Uterus (tissue), 2 donors: Measurements from ENCODE around the gene ANKRD40.

Source experiments
- CTCF ChIP-seq, 4 experiments: fragments of 200-600 bp in 2 of 4; fragments of 450-650 bp in 2 of 4; sonication (generic) in 2 of 4; IDR thresholded peaks; one replicate each; pipeline ENCODE4 v1.5.1; 2016 to 2019; ENCODE audit warnings: antibody characterized with exemption in 4 of 4, mild to moderate bottlenecking in 2 of 4, moderate library complexity in 1 of 4
- POLR2A ChIP-seq, 2 donors: fragments of 450-650 bp; IDR thresholded peaks; one replicate each; pipeline ENCODE4 v1.6.1; 2016; ENCODE audit warnings: antibody characterized with exemption in 2 of 2, mild to moderate bottlenecking in 1 of 2, moderate library complexity in 1 of 2

GRCh38 chr17:50693036-50693682 is 14.6 kb downstream of the ANKRD40 start:
- TF ChIP-seq POLR2A (IDR thresholded peaks at IDR 0.05), result no peak
- no peak for TF ChIP-seq CTCF (IDR thresholded peaks at IDR 0.05)
